GM18517 (cell line): ENCODE measurements around the gene MIEN1.
"Not testable (repeated sequence)": the region's sequence is repeated elsewhere in the genome, so short reads cannot be mapped to it uniquely, and the experiment has no call there.

Source experiments
- ATAC-seq: cut with Tn5 transposase; IDR thresholded peaks from one replicate; pipeline ENCODE4 v1.9.1; 2021; ENCODE audit warnings: mild to moderate bottlenecking, moderate library complexity; ENCODE audit not compliant: unreplicated experiment

The MIEN1 gene

DNA sequence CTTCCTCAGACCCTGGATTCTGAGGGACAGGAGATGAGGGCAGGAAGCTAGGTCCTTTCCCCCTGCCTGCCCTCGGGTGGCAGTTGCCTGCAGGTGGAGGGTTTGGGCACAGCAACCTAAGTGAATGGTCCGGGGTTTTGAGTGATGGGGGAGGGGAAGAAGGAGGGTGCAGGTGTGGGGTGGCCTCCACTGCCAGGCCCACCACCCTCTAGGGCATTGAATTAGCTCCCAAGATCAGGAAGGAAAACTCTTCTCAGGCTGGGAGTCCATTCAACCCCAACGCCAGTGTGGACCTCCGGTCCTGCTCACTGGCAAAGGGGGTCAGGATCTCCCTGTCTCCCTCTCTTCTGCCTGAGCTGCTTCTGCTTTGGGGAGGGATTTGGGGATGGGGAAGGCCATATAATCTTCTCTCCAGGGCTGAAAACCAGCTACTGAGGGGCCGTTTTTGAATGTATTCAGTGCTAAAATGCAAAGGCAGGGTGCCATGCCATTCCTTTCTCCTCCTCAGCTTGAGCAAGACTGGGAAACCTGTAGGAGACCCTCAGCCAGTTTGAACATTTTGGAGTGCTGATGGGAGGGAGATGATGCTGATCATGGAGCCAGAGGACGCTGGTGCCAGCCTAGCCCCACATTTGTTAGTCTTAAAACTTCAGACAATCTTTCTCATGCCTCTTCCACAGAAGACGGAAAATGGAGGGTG, 26.2 kb upstream of the MIEN1 start:
- ATAC-seq: no peak

DNA sequence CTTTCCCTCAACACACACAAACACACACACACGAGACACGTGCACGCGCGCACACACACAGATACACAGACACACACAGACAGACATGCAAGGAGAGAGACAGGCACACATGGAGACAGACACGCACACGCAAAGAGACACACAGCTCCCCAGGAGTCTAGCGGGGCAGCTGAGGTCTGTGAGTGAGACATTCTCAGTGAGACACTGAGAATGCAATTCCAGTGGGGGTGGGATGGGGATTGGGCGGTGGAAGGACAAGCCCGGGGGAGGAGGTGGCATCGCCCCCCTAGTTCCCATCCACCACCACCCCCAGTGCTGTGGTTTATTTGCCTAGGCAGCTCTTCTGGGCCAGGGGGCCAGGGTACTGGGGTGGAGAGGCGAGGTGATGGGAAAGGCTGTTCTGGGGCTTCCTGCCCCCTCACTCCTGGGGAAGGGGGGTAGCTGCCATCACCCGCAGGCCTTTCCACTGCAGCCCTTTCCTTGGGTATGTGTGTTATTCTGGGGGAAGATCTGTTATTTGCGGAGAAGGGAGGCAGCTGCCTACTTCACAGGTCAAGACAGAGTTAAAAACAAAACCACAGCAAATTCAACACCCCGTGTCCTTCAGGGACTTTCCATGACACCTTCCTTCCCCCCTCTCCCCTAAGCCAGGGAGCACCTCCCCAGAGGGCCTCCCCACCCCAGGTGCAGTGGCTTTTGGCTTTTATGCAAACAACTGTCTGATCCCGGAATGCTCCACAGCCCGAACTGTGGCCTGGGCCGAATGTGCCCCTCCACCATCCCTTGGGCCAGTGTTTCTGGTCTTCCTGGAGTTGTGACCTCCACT, 25.4 kb upstream of the MIEN1 start:
- ATAC-seq: peak; percentile 33

DNA sequence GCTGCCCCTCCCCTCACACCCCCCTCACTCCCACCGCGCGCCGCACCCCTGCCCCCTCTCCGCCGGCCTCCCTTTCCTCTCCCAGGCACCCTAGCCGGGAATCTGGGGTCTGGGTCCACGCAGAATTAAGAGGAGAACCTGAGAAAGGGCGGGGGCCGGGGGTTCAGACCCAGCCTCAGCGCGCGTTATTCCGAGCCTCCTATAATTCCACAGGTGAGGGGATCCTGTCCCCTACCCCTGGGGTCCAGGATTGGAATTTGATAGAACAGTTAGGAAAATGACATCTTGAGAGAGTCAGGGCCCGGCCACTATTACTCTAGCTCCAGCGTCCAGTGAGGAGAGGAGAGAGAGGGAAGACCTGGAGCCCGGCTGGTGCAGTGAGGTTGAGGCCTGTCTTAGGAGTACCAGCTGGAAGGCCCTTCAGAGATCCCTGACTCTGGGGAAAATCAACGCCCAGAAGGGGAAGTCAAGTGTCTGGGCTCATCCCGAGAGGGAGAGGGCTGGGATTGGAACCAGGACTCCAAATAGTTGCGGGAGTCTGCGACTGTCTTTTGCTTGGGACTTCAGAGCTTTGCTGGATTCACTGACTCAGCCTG, 24.7 kb upstream of the MIEN1 start:
- ATAC-seq: no peak

DNA sequence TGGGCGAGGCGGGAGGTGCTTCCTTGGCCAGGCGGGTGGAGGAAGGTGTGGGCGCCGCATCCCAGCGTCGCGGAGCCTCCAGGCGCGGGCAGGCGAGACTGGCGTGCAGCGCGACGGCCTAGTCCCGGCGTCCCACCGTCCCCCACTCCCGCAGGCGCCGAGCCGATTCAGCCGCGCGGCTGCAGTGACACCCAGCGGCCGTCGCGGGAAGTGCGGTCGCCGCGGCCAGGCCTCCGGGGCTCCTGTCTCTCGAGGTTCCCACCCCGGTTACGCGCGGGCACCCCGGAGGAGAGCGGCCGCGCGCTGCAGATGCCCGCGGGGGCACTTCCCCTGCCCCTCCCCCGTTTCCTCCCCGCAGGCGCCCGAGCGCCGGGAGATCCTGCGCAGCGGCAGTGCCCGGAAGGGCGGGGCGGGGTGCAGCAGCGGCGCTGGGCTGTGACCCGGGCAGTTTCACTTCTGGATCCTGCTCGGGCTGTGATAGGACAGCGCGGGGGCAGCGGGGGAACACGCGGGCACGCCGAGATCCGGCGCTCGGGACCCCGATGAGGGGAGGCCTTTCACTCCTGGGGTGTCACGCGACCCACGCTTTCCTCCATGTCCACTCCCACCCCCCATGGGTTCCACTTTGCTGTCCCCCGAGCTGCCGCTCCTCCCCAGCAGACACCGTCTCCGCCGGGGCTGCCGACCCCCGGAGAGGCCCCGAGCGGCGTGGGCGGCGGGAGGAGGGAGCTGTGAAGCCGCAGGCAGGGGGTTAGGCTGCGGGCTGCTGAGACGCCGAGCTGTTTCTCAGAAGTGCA, 24.0 kb upstream of the MIEN1 start:
- ATAC-seq: peak; percentile 60

DNA sequence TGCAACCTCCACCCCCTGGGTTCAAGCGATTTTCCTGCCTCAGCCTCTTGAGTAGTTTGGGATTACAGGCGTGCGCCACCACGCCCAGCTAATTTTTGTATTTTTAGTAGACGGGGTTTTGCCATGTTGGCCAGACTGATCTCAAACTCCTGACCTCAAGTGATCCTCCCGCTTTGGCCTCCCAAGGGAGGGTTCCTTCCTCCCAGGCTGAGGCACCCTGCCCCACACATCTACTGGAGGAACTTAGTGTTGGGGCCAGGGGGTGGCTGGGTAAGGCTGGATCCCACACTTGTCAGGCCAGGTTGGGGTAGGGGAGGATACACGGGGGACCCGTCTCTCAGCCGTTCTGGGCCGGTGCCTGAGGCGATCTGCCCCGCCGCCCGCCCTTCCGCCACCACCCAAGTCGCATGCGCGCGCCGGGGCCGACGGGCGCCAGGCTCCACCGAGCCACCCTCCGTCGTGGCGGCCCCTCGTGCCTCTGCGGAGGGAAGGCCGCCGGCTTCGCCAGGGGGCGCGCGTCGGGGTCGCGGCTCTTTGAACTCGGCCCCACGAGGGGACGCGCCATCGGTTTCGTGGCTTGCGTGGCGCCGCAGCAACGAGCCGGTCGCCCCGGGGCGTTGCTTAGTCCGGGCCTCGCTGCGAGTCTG, 23.3 kb upstream of the MIEN1 start:
- peak; percentile 23 for ATAC-seq

DNA sequence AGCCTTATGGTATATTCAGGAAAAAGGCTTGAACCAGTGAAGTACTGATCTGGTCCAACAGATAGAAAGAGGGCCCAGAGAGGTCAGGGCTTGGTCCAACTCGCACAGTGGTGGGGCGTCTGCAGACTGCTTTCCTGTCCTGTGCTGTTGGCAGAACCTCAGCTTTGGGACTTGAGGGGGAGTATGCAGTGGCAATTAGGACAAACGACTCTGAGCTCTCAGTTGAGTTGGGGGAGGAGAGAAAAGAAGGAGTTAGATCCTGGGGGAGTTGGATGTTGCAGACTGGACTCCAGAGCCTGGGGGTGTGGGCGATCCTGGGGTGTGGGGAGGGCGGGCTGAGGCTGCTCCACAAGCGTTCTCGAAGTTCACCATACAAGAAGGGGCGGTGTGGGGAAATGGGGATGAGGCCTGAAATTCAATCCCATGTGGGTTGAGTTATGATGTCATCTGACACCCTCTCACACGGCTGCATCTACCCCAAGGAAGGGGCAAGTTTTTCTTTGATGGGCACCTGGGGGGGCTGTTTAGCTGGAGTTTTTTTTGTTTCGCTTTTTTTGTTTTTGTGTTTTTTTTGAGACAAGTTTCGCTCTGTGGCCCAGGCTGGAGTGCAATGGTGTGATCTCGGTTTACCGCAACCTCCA, 22.0 kb upstream of the MIEN1 start:
- no peak for ATAC-seq

DNA sequence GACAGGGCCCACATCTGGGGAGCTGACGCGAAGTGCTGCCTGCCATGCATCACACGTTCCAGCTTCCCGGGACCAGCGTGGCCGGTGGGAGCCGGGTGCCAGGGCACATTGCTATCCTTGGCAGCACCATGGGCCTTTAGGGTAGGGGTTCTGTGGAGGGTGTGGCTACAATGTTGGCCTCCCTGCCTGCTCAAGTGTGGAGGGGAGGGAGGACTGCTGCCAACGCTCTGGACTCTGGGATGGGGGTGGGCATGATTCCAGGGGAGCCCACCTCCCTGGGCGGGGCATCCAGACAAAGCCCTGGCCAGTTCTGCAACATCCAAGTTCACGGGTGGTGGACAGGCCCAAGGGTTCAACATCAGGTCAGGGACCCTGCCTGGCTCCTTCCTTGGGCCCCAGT, 21.3 kb upstream of the MIEN1 start:
- no peak for ATAC-seq

DNA sequence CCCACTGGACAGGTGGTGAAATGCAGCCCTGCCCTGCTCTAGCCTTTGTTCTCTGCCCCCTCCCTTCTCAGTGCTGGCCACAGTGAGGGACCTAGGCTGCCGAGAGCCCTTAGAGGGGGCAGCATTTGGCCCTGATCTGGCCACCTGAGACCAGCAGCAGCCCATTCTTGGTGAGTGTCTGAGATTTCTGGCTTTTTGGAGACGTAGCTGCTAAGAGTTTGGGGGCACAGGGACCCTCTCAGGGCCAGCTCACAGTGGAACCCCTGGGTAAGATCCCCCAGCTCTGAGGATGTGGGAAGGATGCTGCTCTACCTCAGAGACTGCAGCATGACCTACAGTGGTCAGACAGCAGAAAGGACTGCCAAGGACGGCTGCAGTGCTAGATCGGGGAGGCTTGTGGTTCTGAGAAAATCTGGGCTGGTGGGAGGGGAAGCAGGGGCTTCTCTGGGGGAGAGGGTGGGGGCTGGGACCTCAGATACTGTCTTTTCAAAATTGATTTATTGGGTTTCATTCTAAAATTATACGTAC, 20.7 kb upstream of the MIEN1 start:
- no peak for ATAC-seq

DNA sequence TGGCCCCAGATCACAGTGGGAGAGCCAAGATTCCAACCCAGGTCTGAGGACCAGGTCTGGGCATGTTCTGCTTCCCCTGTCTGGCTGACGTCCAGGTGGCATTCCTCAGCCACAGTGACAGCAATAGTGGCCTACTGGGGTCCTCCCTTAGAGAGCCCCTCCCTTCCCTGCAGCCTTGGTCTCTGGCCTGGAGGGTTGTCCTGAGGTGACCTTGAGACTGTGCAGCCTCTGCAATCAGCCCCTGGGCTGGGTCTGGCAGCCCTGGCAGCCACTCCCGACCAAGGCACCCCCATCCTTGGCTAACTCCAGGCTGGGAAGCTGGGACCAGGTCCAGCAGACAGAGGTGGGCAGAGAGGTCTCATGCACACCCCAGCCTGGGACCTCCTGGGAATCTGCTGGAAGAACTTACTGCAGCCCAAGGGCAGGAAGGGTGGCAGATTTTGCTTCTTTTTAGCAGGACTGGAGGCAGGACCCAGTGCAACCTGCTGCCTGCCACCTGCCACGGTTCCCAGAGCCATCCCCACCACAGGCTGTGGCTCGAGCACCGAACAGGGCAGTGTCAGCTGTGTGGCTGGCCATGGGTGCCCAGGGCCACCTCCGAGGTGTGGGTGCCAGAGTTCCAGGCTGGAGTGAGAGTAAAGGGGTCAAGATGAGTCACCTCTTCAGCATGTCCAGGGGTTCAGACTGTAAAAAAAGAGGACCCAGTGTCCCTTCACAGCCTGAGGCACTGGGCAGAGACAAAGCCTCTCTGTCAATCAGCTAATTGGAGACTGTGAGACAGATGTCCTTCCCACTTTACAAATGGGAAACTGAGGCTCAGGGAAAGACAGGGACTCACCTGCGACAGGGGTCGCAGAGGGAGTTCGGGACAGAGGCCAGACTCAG, 20.0 kb upstream of the MIEN1 start:
- no peak for ATAC-seq

DNA sequence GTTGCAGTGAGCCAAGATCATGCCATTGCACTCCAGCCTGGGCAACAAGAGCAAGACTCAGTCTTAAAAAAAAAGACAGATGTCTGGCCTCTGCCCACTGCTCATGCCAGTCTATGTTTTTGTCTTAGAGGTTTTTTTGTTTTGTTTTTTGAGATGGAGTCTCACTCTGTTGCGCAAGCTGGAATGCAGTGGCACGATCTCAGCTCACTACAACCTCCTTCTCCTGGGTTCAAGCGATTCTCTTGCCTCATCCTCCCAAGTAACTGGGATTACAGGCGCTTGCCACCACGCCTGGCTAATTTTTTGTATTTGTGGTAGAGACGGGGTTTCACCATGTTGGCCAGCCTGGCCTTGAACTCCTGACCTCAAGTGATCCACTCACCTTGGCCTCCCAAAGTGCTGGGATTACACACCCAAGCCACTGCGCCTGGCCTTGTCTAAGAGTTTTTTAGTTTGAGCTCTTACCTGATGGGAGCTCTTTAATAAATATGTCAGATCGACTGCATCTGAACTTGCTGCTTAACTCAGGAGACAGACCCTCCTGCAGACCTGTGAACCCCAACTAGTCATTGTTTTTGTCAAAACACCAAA, 18.2 kb upstream of the MIEN1 start:
- not testable (repeated sequence) for ATAC-seq

DNA sequence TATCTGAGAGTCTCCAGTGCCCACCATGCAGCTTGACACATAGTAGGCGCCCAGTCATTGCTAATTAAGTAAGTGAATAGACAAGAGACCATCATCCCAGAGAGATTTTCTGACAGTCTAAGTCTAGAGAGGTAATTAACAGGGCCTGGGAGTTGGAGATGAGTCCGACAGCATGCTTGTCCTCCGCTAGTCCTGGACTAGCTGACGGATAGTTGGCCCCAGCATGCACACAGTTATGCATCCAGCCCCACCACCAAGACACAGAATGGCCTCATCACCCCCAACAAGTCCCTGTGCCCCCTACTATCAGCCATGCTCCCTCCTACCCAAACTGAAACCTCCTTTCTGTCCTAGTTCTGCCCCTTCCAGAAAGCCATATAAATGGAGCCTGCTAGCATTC, 17.4 kb upstream of the MIEN1 start:
- ATAC-seq: no peak

DNA sequence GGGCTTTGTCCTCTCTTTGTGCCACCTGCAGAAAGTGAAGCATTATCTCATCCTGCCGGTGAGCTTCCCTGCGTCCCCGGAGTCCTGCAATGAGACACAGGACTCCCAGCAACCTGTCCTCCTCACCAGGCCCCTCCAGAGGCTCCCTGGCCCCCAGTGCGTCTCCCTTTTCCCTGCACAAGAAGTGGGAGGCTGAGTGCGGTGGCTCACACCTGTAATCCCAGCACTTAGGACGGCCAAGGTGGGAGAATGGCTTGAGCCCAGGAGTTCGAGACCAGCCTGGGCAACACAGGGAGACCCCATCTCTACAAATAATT, 15.8 kb upstream of the MIEN1 start:
- ATAC-seq: no peak

DNA sequence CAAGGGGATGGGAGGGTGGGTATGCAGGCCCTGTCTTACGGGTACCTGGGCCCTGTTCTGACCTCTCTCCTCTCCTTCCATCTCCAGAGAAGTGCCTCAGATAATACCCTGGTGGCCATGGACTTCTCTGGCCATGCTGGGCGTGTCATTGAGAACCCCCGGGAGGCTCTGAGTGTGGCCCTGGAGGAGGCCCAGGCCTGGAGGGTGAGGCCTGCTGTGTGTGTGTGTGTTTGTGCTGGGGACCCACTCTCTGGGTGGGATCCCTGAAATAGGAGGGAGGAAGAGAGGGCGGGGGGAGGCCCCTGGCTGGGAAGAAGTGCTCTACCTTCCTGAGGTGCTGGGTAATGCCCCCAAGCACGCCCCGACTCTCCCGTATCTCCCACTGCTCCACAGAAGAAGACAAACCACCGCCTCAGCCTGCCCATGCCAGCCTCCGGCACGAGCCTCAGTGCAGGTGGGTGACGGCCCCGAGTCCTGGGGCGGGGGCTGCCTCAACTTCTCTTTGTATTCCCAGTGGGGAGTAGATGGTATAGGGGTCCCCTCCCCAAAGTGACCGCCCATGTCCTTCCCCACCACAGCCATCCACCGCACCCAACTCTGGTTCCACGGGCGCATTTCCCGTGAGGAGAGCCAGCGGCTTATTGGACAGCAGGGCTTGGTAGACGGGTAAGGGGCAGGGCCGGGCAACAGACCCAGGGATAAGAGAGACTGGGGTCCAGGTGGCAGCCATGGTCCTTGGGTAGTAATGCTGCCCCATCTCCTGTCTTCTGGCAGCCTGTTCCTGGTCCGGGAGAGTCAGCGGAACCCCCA, 15.2 kb upstream of the MIEN1 start:
- ATAC-seq: no peak

DNA sequence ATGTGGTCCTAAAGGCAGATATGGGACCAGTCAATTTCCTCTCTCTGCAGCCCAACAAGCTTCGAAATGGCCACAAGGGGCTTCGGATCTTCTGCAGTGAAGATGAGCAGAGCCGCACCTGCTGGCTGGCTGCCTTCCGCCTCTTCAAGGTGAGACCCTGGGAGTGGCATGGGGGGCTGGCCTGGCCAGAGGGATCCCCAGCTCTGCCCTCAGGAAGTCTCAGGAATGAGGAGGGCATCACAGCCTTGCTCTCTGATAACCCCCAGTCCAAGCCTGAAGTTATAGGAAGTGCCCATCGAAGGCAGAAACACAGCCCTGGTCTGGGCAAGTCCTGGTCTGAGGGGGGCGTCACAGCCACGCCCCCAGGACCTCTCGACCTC, 14.5 kb upstream of the MIEN1 start:
- ATAC-seq: no peak

DNA sequence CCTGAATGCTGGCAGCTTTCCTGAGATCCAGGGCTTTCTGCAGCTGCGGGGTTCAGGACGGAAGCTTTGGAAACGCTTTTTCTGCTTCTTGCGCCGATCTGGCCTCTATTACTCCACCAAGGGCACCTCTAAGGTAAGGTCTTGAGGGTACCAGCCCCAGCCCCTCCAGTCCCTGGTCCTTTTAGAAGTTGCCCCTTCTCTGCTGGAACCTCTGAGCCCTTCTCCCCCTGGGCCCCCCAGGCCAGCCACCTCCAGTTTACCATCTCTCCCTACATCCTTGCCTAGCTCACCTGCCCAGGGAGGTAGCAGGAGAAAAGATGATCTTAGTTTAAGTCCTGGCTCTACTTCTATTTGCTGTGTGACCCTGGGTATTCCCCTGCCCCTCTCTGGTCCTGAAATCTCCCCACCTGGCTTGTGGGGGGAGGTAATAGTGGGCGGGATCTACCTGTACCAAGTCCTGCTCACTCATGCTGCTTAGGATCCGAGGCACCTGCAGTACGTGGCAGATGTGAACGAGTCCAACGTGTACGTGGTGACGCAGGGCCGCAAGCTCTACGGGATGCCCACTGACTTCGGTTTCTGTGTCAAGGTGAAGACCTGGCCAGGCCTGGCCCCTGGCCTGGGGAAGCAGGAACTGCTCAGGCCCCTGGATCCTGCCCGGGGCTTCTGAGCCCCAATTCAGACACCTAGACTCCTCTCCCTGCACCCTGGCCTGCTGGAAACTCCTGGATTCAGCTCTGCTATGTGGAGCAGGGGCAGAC, 13.9 kb upstream of the MIEN1 start:
- no peak for ATAC-seq

DNA sequence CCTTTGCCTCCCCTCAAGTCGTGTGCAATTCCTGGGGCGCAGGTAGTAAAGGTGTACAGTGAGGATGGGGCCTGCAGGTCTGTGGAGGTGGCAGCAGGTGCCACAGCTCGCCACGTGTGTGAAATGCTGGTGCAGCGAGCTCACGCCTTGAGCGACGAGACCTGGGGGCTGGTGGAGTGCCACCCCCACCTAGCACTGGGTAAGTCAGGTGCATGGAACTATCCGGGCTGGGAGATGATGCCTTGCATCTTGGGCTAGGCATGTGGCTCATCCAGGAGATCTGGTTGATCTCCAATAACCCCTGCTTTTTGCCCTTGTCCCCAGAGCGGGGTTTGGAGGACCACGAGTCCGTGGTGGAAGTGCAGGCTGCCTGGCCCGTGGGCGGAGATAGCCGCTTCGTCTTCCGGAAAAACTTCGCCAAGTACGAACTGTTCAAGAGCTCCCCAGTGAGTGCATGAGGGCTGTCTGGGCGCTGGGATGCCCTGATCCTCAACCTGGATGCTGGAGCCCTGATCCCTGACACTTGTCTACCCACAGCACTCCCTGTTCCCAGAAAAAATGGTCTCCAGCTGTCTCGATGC, 12.6 kb upstream of the MIEN1 start:
- ATAC-seq: no peak
